ENCODE data around the gene SEC22A.

The SEC22A gene

GRCh38 chr3:123262226-123262625 is 60.5 kb downstream of the SEC22A start:
- TF ChIP-seq, protein P1, sequence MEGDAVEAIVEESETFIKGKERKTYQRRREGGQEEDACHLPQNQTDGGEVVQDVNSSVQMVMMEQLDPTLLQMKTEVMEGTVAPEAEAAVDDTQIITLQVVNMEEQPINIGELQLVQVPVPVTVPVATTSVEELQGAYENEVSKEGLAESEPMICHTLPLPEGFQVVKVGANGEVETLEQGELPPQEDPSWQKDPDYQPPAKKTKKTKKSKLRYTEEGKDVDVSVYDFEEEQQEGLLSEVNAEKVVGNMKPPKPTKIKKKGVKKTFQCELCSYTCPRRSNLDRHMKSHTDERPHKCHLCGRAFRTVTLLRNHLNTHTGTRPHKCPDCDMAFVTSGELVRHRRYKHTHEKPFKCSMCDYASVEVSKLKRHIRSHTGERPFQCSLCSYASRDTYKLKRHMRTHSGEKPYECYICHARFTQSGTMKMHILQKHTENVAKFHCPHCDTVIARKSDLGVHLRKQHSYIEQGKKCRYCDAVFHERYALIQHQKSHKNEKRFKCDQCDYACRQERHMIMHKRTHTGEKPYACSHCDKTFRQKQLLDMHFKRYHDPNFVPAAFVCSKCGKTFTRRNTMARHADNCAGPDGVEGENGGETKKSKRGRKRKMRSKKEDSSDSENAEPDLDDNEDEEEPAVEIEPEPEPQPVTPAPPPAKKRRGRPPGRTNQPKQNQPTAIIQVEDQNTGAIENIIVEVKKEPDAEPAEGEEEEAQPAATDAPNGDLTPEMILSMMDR (conservative IDR thresholded peaks at IDR 0.05; ENCODE audit: low read depth, low read length): no peak

GRCh38 chr3:123262868-123263267 is 61.1 kb downstream of the SEC22A start:
- no peak for DNase-seq (ENCODE audit: low read depth)
- no peak overlapping the region for H3K4me3 ChIP-seq (ENCODE audit: low read depth, low read length)
- TF ChIP-seq, protein P1 (conservative IDR thresholded peaks at IDR 0.05; ENCODE audit: low read depth, low read length): no peak

More at GRCh38 chr3:123262226-123262625, 60.5 kb downstream of the SEC22A start:
- no peak overlapping the region for H3K4me3 ChIP-seq (ENCODE audit: low read depth, low read length)
- no peak for DNase-seq (ENCODE audit: low read depth)

GRCh38 chr3:123263941-123264340 is 62.2 kb downstream of the SEC22A start:
- DNase-seq (ENCODE audit: low read depth): no peak
- TF ChIP-seq, protein P1 (conservative IDR thresholded peaks at IDR 0.05; ENCODE audit: low read depth, low read length): no peak
- H3K4me3 ChIP-seq (ENCODE audit: low read depth, low read length): no peak overlapping the region

DNA sequence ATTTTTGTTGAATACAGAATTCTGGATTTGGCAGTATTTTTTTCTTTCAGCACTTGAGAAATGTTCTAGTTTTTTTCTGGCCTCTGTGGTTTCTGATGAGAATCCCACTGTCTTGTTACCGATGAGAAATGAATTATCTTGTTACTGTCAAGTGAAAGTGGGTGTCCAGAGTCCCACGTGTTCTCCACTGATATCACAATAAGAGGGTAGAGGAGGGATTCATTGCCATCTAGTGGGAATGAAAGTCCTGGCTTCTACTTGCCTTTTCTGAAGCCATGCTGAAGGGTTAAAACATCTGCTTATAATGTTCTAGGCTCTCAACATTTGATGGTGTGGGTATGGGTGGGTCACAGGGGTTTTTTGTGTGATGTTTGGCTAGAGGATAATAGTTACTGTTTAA is 66.1 kb downstream of the SEC22A start:
- no peak overlapping the region for H3K4me3 ChIP-seq (ENCODE audit: low read depth, low read length)
- TF ChIP-seq, protein P1 (conservative IDR thresholded peaks at IDR 0.05; ENCODE audit: low read depth, low read length): peak; percentile 16
- DNase-seq (ENCODE audit: low read depth): no peak

DNA sequence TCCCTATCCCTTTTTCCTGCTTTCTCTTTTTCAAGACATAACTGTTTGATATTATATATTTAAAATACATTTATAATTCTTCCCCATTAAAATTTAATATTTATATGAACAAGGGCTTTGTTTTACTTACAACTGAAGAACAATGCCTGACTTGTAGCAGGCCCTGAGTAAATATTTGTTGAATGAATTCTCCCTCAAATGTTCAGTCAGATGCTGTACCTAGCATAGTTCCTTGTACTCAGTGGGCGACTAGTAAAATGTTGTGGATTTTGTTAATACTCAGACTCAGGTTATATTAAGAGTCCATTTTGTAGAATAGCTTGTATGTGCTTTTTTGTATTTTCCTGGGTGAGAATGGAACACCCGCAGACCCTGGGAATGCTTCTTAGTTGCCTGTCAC is 69.1 kb downstream of the SEC22A start:
- TF ChIP-seq, protein P1 (conservative IDR thresholded peaks at IDR 0.05; ENCODE audit: low read depth, low read length): no peak
- DNase-seq (ENCODE audit: low read depth): no peak
- H3K4me3 ChIP-seq (ENCODE audit: low read depth, low read length): no peak overlapping the region

- DNase-seq (ENCODE audit: low read depth): no peak
- no peak overlapping the region for H3K4me3 ChIP-seq (ENCODE audit: low read depth, low read length)
- TF ChIP-seq, protein P1 (conservative IDR thresholded peaks at IDR 0.05; ENCODE audit: low read depth, low read length): no peak
Observed at GRCh38 chr3:123271466-123272159, 69.9 kb downstream of the SEC22A start.

GRCh38 chr3:123272547-123272946 is 70.8 kb downstream of the SEC22A start:
- H3K4me3 ChIP-seq (ENCODE audit: low read depth, low read length): no peak overlapping the region
- peak; percentile 26 for DNase-seq (ENCODE audit: low read depth)
- TF ChIP-seq, protein P1 (conservative IDR thresholded peaks at IDR 0.05; ENCODE audit: low read depth, low read length): no peak

Measured in choroid plexus epithelial cell (primary cell).